22Rv1 (cell line): ENCODE data around the gene BTBD19.
A peak's percentile ranks its signal among the peaks of the same experiment; 100 is the strongest.
"Not testable (repeated sequence)": the region's sequence is repeated elsewhere in the genome, so short reads cannot be mapped to it uniquely, and the experiment has no call there.

Source experiments
- H3K27ac ChIP-seq: fragments of 450-650 bp; 2 replicates; pipeline ENCODE4 v1.5.1; 2017
- CTCF ChIP-seq: fragments of 450-650 bp; IDR thresholded peaks from 2 replicates; pipeline ENCODE4 v1.5.1; 2017; ENCODE audit warnings: mild to moderate bottlenecking
- ZFX ChIP-seq: fragments of 450-650 bp; IDR thresholded peaks from 2 replicates; pipeline ENCODE4 v1.6.1; 2017; ENCODE audit warnings: antibody characterized with exemption, borderline replicate concordance

BTBD19 gene

DNA sequence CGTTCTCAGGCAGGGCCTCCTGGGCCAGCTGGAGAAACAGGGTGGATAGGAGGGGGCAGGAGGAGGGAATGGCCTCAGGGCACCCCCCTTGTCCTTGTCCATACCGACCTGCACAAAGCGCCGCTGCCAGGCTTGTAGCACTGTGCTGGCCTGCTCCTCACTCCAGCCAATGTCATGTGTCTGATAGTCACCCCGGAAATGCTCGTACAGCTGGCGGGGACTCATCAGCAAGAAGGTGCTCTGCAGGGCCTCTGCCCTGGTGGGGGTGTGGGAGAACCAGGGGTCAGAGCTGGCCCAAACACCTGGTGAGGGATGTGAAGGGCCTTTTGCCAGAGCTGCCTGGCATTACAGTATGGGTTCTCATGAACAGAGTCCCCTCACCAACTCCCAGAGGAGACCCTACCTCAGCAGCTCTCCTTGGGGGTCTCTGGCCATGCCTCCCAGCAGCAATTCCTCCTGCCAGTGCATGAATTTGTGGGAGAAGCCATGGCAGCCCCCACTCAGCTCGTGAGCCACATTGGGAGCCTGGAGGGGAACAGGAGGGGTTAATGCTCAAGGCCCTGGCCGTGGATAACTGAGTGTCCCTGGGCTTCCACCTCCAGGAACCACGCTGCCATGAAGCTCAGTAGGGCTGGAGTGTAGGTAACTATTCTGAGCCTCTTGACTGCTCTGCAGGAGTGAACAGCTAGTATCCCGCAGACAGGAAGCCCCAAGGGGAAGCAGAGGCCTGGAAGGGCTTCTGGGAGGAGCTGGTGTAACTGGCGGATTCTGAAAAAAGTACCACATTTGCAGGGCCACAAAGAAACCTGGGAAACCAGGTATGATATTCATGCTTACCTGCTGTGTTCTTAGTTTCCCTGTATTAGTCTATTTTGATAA lies 21.4 kb downstream of the BTBD19 start:
- no peak overlapping the region for H3K27ac ChIP-seq
- TF ChIP-seq ZFX (no peak), CTCF (no peak)

DNA sequence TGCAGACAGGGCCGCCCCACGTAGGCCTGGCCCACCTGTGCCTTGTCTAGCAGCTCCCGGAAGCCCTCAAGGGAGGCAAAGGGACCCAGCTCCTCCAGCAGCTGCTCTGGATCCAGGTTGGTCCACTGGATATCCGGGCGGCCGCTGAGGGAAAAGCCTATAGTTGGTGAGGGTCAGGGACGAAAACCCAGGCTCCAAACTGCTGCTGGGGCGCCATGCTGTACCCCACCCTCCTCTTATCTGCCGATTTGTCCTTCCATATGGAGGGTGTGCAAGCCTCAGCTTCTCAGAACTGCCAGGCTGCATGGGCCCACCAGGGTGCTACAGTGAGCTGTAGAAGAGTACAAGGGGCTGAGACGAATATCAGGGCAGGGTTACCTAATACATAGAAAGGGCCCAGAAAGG lies 22.6 kb downstream of the BTBD19 start:
- no peak overlapping the region for H3K27ac ChIP-seq
- TF ChIP-seq CTCF (no peak), ZFX (no peak)

DNA sequence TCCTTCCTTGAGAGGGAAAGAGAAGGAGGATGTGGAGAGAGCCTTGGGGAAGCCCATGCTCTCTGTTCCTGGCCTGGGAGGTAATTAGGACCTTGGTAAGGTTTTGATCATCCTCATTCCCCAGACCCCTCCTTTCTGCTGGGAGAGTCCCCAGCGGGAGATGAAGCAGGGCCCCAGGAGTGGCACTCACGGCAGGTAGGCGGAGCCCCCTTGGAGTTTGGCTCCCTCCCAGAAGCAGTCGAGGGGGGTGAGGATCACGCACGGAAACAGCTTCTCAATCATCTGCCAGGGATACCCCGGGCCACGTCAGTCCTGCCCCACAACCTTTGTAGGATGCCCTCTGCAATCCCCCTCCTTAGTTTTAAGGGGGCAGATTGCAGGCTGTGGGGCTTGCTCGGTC lies 23.2 kb downstream of the BTBD19 start:
- TF ChIP-seq CTCF (no peak), ZFX (no peak)
- H3K27ac ChIP-seq: no peak overlapping the region

DNA sequence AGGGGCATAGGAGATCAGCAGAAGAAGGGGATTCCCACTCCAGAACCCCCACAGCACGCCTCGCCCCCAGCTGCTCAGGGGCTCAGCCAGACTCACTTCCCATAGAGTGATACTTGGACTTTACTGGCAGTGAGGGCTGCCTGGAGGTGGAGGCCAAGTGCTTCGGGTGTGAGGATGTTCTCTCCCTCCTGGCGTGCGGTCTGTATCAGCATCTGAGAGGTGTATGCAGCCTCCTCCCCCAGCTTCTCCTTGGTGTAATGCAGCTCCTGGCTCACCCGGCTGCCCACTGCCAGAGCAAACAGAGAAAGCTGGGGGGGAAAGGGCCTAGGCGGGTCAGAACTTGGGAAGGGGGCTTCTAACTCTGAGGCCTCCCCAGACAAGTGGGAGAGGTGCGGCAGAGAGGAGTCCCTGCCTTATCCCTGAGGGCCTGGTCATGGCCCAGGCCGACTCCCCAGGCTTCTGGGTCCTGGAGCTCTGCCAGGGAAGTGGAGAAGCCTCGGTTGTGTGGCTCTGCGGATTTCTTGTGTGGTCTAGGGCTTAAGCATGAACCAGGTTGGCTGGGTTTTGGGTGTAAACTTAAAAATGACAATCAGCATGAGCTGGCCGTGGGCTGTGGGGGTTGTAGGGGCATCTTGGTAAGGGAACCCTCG lies 23.9 kb downstream of the BTBD19 start:
- no peak overlapping the region for H3K27ac ChIP-seq
- TF ChIP-seq ZFX (no peak), CTCF (no peak)

DNA sequence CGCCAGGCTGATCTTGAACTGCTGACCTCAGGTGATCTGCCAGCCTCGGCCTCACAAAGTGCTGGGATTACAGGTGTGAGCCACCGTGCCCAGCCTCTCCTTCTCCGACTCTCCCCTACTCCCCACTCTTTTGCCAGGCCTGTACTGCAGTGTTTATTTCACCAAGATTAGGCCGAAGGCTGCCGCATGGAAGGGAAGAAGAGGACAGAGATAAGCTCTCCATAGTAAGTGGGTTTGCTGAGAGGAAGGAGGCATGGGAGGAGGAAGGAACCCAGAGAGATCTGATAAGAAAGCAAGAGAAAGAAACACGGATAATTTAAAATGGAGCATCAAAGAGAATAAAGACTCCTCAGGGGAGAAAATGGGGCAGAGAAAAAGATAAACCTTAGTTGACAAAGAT lies 26.0 kb downstream of the BTBD19 start:
- H3K27ac ChIP-seq: no peak overlapping the region
- TF ChIP-seq CTCF (no peak), ZFX (no peak)

DNA sequence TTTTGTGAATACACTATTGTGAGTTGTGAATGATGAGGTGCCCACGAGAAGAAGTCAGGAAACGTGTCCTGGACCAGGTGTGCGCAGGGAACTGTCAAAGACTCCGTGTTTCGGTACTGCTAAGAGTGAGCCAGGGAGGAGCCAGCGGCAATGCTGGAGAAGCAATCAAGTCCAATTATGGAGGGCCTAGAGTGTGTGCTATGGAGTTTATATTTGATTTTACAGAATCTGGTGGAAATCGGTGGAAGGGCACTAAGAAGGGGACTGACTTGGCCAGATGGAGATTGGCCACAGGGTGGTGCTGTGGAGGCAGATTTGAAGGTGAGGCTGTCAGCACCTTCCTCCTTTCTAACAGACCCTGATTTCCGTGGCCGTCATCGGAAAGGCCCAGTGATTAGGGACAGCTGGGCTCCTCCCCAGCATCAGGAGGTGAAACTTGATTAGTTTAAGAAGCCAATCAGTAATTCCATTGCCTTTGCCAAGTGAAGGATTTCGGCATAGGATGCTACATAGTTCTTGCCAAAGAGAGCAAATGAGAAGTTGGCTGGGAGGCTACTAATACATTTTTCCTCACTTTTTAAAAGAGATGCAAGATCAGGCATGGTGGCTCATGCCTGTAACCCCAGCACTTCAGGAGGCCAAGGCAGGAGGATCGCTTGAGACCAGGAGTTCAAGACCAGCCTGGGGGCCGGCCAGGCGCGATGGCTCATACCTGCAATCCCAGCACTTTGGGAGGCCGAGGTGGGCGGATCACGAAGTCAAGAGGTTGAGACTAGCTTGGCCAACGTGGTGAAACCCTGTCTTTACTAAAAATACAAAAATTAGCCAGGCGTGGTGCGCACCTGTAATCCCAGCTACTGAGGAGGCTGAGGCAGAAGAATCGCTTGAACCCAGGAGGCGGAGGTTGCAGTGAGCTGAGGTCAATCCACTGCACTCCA lies 27.7 kb downstream of the BTBD19 start:
- no peak overlapping the region for H3K27ac ChIP-seq
- TF ChIP-seq CTCF: peak; percentile 95
- TF ChIP-seq ZFX: no peak

DNA sequence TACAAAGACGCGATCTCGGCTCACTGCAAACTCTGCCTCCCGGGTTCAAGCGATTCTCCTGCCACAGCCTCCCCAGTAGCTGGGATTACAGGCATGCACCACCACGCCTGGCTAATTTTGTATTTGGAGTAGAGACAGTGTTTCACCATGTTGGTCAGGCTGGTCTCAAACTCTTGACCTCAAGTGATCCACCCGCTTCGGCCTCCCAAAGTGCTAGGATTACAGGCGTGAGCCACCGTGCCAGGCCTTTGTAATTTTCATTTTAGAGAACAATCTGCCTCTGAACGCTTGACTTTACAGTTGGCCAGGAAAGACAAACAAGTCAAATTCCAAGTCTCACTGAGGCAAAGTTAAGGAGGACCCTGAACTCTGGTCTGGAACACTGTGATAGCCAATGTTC lies 30.0 kb downstream of the BTBD19 start:
- not testable (repeated sequence) for H3K27ac ChIP-seq
